SK-N-SH treated with all-trans-retinoic acid at 6 μM for 48 hours (cell line): ENCODE measurements around the gene SPTBN4.

Source experiments
- ATAC-seq: fragments of 200-7000 bp; cut with Tn5 transposase; 3 replicates; pipeline ENCODE4 v1.9.1; 2020; ENCODE audit warnings: mild to moderate bottlenecking, moderate library complexity
- ARNTL ChIP-seq: fragments of 450-650 bp; formaldehyde crosslinking; IDR thresholded peaks from 2 replicates; pipeline ENCODE4 v1.5.0; 2020; ENCODE audit warnings: low read depth, mild to moderate bottlenecking, moderate library complexity, borderline replicate concordance
- CSDC2 ChIP-seq: fragments of 250-450 bp; sonication (Bioruptor Pico); IDR thresholded peaks from 2 replicates; pipeline ENCODE4 v1.5.0; 2020; ENCODE audit warnings: mild to moderate bottlenecking, moderate library complexity
- ESRRG ChIP-seq: fragments of 250-450 bp; sonication (Bioruptor Pico); IDR thresholded peaks from 2 replicates; pipeline ENCODE4 v1.6.1; 2021; ENCODE audit warnings: mild to moderate bottlenecking
- ISL1 ChIP-seq: fragments of 250-450 bp; sonication (Bioruptor Pico); IDR thresholded peaks from 2 replicates; pipeline ENCODE4 v2.1.2; 2022; ENCODE audit warnings: mild to moderate bottlenecking, moderate library complexity
- OSR1 ChIP-seq: fragments of 250-450 bp; sonication (Bioruptor Pico); IDR thresholded peaks from 2 replicates; pipeline ENCODE4 v1.8.0; 2022; ENCODE audit warnings: moderate library complexity, mild to moderate bottlenecking, inconsistent platforms
- PPARA ChIP-seq: fragments of 250-450 bp; sonication (Bioruptor Pico); IDR thresholded peaks from 2 replicates; pipeline ENCODE4 v1.5.0; 2020; ENCODE audit warnings: mild to moderate bottlenecking, borderline replicate concordance
- RARB ChIP-seq: fragments of 250-450 bp; sonication (Bioruptor Pico); IDR thresholded peaks from 2 replicates; pipeline ENCODE4 v1.8.0; 2021; ENCODE audit warnings: mild to moderate bottlenecking, moderate library complexity
- SNAI2 ChIP-seq: fragments of 250-450 bp; sonication (Bioruptor Pico); IDR thresholded peaks from 2 replicates; pipeline ENCODE4 v1.5.0; 2020; ENCODE audit warnings: mild to moderate bottlenecking, moderate library complexity
- TCF4 ChIP-seq: fragments of 250-450 bp; sonication (Bioruptor Pico); IDR thresholded peaks from 2 replicates; pipeline ENCODE4 v1.8.0; 2021; ENCODE audit warnings: mild to moderate bottlenecking, moderate library complexity, borderline replicate concordance
- TOX ChIP-seq: fragments of 250-450 bp; sonication (Bioruptor Pico); IDR thresholded peaks from 2 replicates; pipeline ENCODE4 v1.8.0; 2021; ENCODE audit warnings: mild to moderate bottlenecking, moderate library complexity, borderline replicate concordance
- ZC3H10 ChIP-seq: fragments of 250-450 bp; sonication (Bioruptor Pico); IDR thresholded peaks from 2 replicates; pipeline ENCODE4 v1.5.1; 2021; ENCODE audit warnings: mild to moderate bottlenecking, moderate library complexity
- ZFP3 ChIP-seq: fragments of 250-450 bp; sonication (Bioruptor Pico); IDR thresholded peaks from 2 replicates; pipeline ENCODE4 v1.5.0; 2020; ENCODE audit warnings: mild to moderate bottlenecking, moderate library complexity
- ZFP30 ChIP-seq: fragments of 450-650 bp; formaldehyde crosslinking; IDR thresholded peaks from 2 replicates; pipeline ENCODE4 v1.5.0; 2022; ENCODE audit warnings: mild to moderate bottlenecking, moderate library complexity
- ZNF565 ChIP-seq: fragments of 450-650 bp; formaldehyde crosslinking; conservative IDR thresholded peaks from 2 replicates; pipeline ENCODE4 v1.5.0; 2020; ENCODE audit warnings: low read depth, mild to moderate bottlenecking, moderate library complexity
- ZNF70 ChIP-seq: fragments of 450-650 bp; formaldehyde crosslinking; IDR thresholded peaks from 2 replicates; pipeline ENCODE4 v1.5.0; 2020; ENCODE audit warnings: mild to moderate bottlenecking, moderate library complexity
- TF ChIP-seq, protein P1 (sequence below): fragments of 250-450 bp; sonication (Bioruptor Pico); IDR thresholded peaks from 2 replicates; pipeline ENCODE4 v1.5.1; 2020; ENCODE audit warnings: low read depth, mild to moderate bottlenecking, moderate library complexity
- TF ChIP-seq, protein P2 (sequence below): fragments of 250-450 bp; sonication (Bioruptor Pico); IDR thresholded peaks from 2 replicates; pipeline ENCODE4 v1.8.0; 2020; ENCODE audit warnings: mild to moderate bottlenecking, moderate library complexity, borderline replicate concordance
- TF ChIP-seq, protein P3 (sequence below): fragments of 250-450 bp; sonication (Bioruptor Pico); IDR thresholded peaks from 2 replicates; pipeline ENCODE4 v1.5.1; 2021; ENCODE audit warnings: mild to moderate bottlenecking, moderate library complexity
- TF ChIP-seq, protein P4 (sequence below): fragments of 250-450 bp; sonication (Bioruptor Pico); IDR thresholded peaks from 2 replicates; pipeline ENCODE4 v1.8.0; 2021; ENCODE audit warnings: low read depth, mild to moderate bottlenecking, moderate library complexity, borderline replicate concordance
- TF ChIP-seq, protein P5 (sequence below): fragments of 250-450 bp; sonication (Bioruptor Pico); IDR thresholded peaks from 2 replicates; pipeline ENCODE4 v1.5.0; 2020; ENCODE audit warnings: mild to moderate bottlenecking, moderate library complexity

The SPTBN4 gene

DNA sequence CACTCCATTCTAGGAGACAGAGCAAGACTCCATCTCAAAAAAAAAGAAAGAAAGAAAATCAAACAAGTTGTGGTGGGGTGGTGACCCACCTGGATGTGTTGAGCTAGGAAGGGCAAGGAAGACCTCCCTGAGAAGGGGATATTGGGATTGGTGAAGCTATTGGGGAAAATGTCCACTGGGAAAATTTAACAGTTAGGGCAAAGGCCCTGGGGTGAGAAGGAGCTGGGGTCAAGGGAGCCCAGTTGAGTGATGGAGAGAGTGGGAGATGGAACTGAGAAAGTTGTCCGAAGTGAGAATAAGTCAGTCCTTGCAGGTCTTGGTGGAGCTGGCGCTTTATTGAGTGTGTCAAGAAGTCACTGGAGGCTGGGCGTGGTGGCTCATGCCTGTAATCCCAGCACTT, 28.5 kb upstream of the SPTBN4 start:
- TF ChIP-seq TOX (CRISPR knock-in tag) (no peak), TCF4 (CRISPR knock-in tag) (no peak), ZC3H10 (CRISPR knock-in tag) (no peak), ZFP3 (CRISPR knock-in tag) (no peak), ESRRG (no peak), SNAI2 (CRISPR knock-in tag) (no peak), ZNF70 (CRISPR knock-in tag) (no peak), RARB (no peak), CSDC2 (CRISPR knock-in tag) (no peak), PPARA (CRISPR knock-in tag) (no peak), ZNF565 (CRISPR knock-in tag) (no peak), ZFP30 (CRISPR knock-in tag) (no peak)
- TF ChIP-seq, protein P1, sequence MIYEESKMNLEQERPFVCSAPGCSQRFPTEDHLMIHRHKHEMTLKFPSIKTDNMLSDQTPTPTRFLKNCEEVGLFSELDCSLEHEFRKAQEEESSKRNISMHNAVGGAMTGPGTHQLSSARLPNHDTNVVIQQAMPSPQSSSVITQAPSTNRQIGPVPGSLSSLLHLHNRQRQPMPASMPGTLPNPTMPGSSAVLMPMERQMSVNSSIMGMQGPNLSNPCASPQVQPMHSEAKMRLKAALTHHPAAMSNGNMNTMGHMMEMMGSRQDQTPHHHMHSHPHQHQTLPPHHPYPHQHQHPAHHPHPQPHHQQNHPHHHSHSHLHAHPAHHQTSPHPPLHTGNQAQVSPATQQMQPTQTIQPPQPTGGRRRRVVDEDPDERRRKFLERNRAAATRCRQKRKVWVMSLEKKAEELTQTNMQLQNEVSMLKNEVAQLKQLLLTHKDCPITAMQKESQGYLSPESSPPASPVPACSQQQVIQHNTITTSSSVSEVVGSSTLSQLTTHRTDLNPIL (CRISPR knock-in tag): no peak
- TF ChIP-seq, protein P2, sequence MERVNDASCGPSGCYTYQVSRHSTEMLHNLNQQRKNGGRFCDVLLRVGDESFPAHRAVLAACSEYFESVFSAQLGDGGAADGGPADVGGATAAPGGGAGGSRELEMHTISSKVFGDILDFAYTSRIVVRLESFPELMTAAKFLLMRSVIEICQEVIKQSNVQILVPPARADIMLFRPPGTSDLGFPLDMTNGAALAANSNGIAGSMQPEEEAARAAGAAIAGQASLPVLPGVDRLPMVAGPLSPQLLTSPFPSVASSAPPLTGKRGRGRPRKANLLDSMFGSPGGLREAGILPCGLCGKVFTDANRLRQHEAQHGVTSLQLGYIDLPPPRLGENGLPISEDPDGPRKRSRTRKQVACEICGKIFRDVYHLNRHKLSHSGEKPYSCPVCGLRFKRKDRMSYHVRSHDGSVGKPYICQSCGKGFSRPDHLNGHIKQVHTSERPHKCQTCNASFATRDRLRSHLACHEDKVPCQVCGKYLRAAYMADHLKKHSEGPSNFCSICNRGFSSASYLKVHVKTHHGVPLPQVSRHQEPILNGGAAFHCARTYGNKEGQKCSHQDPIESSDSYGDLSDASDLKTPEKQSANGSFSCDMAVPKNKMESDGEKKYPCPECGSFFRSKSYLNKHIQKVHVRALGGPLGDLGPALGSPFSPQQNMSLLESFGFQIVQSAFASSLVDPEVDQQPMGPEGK (CRISPR knock-in tag): no peak
- TF ChIP-seq, protein P3, sequence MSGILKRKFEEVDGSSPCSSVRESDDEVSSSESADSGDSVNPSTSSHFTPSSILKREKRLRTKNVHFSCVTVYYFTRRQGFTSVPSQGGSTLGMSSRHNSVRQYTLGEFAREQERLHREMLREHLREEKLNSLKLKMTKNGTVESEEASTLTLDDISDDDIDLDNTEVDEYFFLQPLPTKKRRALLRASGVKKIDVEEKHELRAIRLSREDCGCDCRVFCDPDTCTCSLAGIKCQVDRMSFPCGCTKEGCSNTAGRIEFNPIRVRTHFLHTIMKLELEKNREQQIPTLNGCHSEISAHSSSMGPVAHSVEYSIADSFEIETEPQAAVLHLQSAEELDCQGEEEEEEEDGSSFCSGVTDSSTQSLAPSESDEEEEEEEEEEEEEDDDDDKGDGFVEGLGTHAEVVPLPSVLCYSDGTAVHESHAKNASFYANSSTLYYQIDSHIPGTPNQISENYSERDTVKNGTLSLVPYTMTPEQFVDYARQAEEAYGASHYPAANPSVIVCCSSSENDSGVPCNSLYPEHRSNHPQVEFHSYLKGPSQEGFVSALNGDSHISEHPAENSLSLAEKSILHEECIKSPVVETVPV (CRISPR knock-in tag): no peak
- ATAC-seq: no peak

DNA sequence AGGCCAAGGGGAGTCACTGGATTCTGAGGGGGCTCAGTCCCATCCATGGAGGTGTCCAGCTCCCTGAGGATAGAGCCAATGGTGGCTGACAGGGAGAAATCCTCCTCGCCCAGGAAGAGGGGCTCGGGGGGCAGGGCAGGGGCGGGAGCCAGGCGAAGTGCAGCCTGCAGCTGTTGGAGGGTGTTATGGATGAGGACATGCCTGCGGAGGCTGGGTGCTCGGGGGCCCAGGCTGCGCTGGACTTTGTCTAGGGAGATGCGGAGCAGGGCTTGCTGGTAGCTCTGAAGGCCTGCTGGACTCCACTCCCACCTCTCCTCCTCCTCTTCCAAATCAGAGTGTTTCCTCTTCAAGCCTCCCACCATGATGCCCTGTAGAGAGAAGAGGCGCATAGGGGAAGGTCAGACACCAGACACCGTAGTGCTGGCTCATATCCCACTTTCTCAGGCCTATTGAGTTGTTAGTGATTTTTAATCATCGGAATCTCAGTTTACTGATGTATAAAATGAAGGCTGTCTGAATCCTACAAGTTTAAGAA, 25.0 kb upstream of the SPTBN4 start:
- ATAC-seq: no peak
- TF ChIP-seq ESRRG (no peak), ZC3H10 (CRISPR knock-in tag) (no peak), TCF4 (CRISPR knock-in tag) (no peak), ARNTL (CRISPR knock-in tag) (no peak), TOX (CRISPR knock-in tag) (no peak)

DNA sequence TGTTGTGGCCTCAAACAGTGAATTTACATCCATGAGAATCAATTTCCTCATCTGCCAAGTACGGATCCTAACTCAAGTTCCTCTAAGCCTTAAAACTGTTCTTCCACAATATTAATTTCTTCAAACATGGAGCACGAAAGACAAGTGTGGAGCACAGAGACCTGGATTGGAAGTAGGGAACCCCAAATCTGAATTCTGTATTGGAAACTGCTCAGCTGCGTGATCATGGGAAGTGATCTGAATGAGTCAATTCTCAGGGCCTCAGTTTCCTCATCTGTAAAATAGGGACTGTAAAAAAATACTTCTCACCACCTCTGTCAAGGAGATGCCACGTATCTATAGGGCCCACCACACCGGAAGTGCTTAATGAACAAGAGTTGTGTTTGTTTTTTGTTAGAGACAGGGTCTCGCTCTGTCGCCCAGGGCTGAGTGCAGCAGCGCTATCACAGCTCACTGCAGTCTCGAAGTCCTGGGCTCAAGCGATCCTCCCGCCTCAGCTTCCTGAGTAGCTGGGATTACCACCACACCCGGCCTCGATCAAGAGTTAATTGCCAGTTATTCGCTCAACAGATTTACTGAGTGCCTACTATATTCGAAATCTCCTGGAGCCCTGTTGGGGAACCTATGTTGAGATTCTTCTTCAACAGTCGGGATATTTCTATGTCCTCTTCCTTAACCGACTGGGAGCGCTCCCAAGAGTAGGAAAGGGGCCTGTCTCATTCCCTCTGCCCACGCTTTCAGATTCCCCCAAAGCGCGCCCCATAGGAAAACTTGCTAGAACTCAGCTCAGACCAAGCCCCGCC, 24.3 kb upstream of the SPTBN4 start:
- no peak for ATAC-seq
- TF ChIP-seq ISL1 (CRISPR knock-in tag) (no peak), ZNF565 (CRISPR knock-in tag) (no peak), TCF4 (CRISPR knock-in tag) (no peak), SNAI2 (CRISPR knock-in tag) (no peak), ZFP30 (CRISPR knock-in tag) (no peak), ZNF70 (CRISPR knock-in tag) (no peak), ZC3H10 (CRISPR knock-in tag) (no peak), OSR1 (CRISPR knock-in tag) (no peak), PPARA (CRISPR knock-in tag) (no peak), TOX (CRISPR knock-in tag) (no peak), ARNTL (CRISPR knock-in tag) (no peak), RARB (no peak)
- TF ChIP-seq, protein P3 (CRISPR knock-in tag): no peak
- TF ChIP-seq, protein P4, sequence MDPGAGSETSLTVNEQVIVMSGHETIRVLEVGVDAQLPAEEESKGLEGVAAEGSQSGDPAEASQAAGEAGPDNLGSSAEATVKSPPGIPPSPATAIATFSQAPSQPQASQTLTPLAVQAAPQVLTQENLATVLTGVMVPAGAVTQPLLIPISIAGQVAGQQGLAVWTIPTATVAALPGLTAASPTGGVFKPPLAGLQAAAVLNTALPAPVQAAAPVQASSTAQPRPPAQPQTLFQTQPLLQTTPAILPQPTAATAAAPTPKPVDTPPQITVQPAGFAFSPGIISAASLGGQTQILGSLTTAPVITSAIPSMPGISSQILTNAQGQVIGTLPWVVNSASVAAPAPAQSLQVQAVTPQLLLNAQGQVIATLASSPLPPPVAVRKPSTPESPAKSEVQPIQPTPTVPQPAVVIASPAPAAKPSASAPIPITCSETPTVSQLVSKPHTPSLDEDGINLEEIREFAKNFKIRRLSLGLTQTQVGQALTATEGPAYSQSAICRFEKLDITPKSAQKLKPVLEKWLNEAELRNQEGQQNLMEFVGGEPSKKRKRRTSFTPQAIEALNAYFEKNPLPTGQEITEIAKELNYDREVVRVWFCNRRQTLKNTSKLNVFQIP (CRISPR knock-in tag): no peak
- TF ChIP-seq, protein P5, sequence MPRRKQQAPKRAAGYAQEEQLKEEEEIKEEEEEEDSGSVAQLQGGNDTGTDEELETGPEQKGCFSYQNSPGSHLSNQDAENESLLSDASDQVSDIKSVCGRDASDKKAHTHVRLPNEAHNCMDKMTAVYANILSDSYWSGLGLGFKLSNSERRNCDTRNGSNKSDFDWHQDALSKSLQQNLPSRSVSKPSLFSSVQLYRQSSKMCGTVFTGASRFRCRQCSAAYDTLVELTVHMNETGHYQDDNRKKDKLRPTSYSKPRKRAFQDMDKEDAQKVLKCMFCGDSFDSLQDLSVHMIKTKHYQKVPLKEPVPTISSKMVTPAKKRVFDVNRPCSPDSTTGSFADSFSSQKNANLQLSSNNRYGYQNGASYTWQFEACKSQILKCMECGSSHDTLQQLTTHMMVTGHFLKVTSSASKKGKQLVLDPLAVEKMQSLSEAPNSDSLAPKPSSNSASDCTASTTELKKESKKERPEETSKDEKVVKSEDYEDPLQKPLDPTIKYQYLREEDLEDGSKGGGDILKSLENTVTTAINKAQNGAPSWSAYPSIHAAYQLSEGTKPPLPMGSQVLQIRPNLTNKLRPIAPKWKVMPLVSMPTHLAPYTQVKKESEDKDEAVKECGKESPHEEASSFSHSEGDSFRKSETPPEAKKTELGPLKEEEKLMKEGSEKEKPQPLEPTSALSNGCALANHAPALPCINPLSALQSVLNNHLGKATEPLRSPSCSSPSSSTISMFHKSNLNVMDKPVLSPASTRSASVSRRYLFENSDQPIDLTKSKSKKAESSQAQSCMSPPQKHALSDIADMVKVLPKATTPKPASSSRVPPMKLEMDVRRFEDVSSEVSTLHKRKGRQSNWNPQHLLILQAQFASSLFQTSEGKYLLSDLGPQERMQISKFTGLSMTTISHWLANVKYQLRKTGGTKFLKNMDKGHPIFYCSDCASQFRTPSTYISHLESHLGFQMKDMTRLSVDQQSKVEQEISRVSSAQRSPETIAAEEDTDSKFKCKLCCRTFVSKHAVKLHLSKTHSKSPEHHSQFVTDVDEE (CRISPR knock-in tag): no peak
- TF ChIP-seq, protein P2 (CRISPR knock-in tag): no peak
